PC-3 (cell line): ENCODE results near the gene MATCAP1. TPM values are rescaled to one million over a fixed set of nuclear protein-coding genes. Genes with fewer than 3 reads are reported as not detected.

Experiments used
- ATAC-seq: fragments of 200-7000 bp; cut with Tn5 transposase; 2 replicates; pipeline ENCODE4 v1.9.1; 2020; ENCODE audit warnings: mild to moderate bottlenecking, moderate library complexity
- BruUV-seq: library from RNA; stranded (reverse); fragments of 400-500 nt; replicated peaks from 2 replicates; lab custom pipeline; 2021; lab: Mats Ljungman, UMichigan
- CTCF ChIA-PET: fragments of 300-600 bp; sonication (Branson Sonifier 250); formaldehyde crosslinking; loops from one replicate; lab custom pipeline; 2022; ENCODE audit warnings: antibody characterized with exemption; lab: Charles Lee
- POLR2A ChIA-PET: fragments of 300-600 bp; sonication (Branson Sonifier 250); formaldehyde crosslinking; loops from one replicate; lab custom pipeline; 2022; ENCODE audit warnings: antibody characterized with exemption; ENCODE audit not compliant: unreplicated experiment; lab: Charles Lee
- DNase-seq: peaks from one replicate; pipeline ENCODE4 v3.0.0-alpha.2; 2015
- H2AFZ ChIP-seq: fragments of 300-600 bp; sonication (generic); 2 replicates; pipeline ENCODE4 v1.6.0; 2016; ENCODE audit warnings: antibody characterized with exemption, low read length
- H3F3A ChIP-seq: fragments of 300-600 bp; sonication (generic); one replicate; pipeline ENCODE4 v1.6.0; 2017; ENCODE audit warnings: antibody characterized with exemption, low read length, control low read depth, mild to moderate bottlenecking; ENCODE audit not compliant: unreplicated experiment
- H3K27ac ChIP-seq: fragments of 300-600 bp; sonication (generic); 2 replicates; pipeline ENCODE4 v1.5.1; 2016; ENCODE audit warnings: mild to moderate bottlenecking, low read length
- H3K27me3 ChIP-seq: fragments of 300-600 bp; sonication (generic); 2 replicates; pipeline ENCODE4 v1.6.1; 2016; ENCODE audit warnings: low read length, mixed read lengths
- H3K36me3 ChIP-seq: fragments of 300-600 bp; sonication (generic); 2 replicates; pipeline ENCODE4 v1.6.1; 2016; ENCODE audit warnings: low read depth, mixed run types, low read length, mixed read lengths
- H3K4me1 ChIP-seq: fragments of 300-600 bp; sonication (generic); 2 replicates; pipeline ENCODE4 v1.5.1; 2016; ENCODE audit warnings: low read length; ENCODE audit not compliant: insufficient read depth
- H3K4me2 ChIP-seq: fragments of 300-600 bp; sonication (generic); 2 replicates; pipeline ENCODE4 v1.6.0; 2016; ENCODE audit warnings: low read length
- H3K4me3 ChIP-seq: fragments of 300-600 bp; sonication (generic); 2 replicates; pipeline ENCODE4 v1.5.1; 2016; ENCODE audit warnings: mild to moderate bottlenecking, low read length, mixed read lengths
- H3K79me2 ChIP-seq: fragments of 300-600 bp; sonication (generic); 2 replicates; pipeline ENCODE4 v1.6.1; 2017; ENCODE audit warnings: low read length, mixed read lengths
- H3K9ac ChIP-seq: fragments of 300-600 bp; sonication (generic); 2 replicates; pipeline ENCODE4 v1.6.0; 2016; ENCODE audit warnings: mild to moderate bottlenecking, low read length
- H3K9me2 ChIP-seq: fragments of 300-600 bp; sonication (generic); replicated peaks from 2 replicates; pipeline ENCODE4 v1.6.1; 2016; ENCODE audit warnings: mixed run types, low read length, mixed read lengths
- H3K9me3 ChIP-seq: fragments of 300-600 bp; sonication (generic); 2 replicates; pipeline ENCODE4 v1.6.1; 2016; ENCODE audit warnings: low read length, mixed read lengths
- H4K20me1 ChIP-seq: fragments of 300-600 bp; sonication (generic); 2 replicates; pipeline ENCODE4 v1.6.1; 2016; ENCODE audit warnings: low read length, mixed read lengths
- CTCF ChIP-seq: fragments of 300-600 bp; sonication (generic); conservative IDR thresholded peaks from 2 replicates; pipeline ENCODE4 v1.5.1; 2017; ENCODE audit warnings: antibody characterized with exemption, low read depth, mild to moderate bottlenecking, low read length
- EZH2 ChIP-seq: fragments of 300-600 bp; sonication (generic); IDR thresholded peaks from one replicate; pipeline ENCODE4 v1.6.1; 2017; ENCODE audit warnings: antibody characterized with exemption, mild to moderate bottlenecking, low read length; ENCODE audit not compliant: unreplicated experiment
- EZH2phosphoT487 ChIP-seq: fragments of 300-600 bp; sonication (generic); IDR thresholded peaks from 2 replicates; pipeline ENCODE4 v1.6.1; 2018; ENCODE audit warnings: mild to moderate bottlenecking, antibody characterized with exemption, low read length, borderline replicate concordance
- intact Hi-C: fragments of 100-400 bp; cut with micrococcal nuclease; formaldehyde crosslinking; loops from 2 replicates; pipeline ENCODE4 v1.9.0; 2023
- total RNA-seq: library from RNA; depleted of rRNA; stranded (reverse); fragments of >200 nt; gene quantifications from 2 replicates; pipeline ENCODE4 v1.2.3, GENCODE V29; 2014

MATCAP1 gene
- total RNA-seq, 1 experiment from 2014 or later, result 29.6 TPM

DNA sequence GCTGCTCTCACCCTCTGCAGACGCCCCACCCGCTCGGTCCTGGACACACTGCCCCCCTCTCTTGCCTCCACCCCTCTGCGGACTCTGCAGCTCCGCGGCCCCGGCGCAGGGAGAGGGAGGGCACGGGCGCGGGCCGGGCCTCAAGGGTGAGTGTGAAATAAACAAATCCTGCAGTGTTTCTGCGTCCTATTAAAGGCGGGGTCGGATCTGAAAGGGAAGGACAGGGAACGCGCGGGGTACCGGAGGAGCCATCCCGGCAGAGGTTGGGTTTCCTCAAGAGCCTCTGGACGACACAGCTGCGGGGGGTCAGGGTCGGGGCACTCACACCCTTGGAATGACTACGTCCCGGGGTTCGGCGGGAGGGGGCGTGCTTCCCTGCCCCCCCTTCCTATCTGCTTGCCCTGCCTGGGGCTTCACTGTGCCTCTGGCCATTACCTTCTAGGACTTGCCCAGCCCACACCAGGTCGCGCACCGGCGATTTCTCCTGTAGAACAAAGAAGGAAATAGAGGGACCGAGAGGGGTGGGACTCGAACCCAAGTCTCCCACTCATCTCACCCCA, 19.7 kb downstream of the MATCAP1 start:
- Histone ChIP-seq H3K4me3 (no peak overlapping the region), H3K9me3 (no peaks in the 10 kb centered on the region), H3K27me3 (no peaks in the 10 kb centered on the region), H2AFZ (no peak overlapping the region), H3K36me3 (no peaks in the 10 kb centered on the region), H3K79me2 (no peaks in the 10 kb centered on the region), H3F3A (no peaks in the 10 kb centered on the region), H4K20me1 (no peaks in the 10 kb centered on the region), H3K9me2 (no peaks in the 10 kb centered on the region), H3K4me2 (no peak overlapping the region), H3K9ac (no peak overlapping the region), H3K4me1 (peaks cover 9% of the 10 kb centered on the region), H3K27ac (no peak overlapping the region)
- POLR2A ChIA-PET, result no interaction called here
- intact Hi-C loops, result loop anchor here (5.0 kb wide), 1 partner anchor 147 kb away; no protein-coding TSS in a partner anchor
- ATAC-seq (no peak), DNase-seq (no peak)
- TF ChIP-seq CTCF (no peak), EZH2phosphoT487 (no peak), EZH2 (no peak)
- no TSS peak for BruUV-seq
- CTCF ChIA-PET, result no interaction called here

GRCh38 chr16:67163164-67163998, 20.4 kb downstream of the MATCAP1 start:
- no peaks in the 10 kb centered on the region for H3K79me2 ChIP-seq
- TF ChIP-seq EZH2phosphoT487, result no peak
- no peak for TF ChIP-seq EZH2
- no peak for TF ChIP-seq CTCF
- intact Hi-C loops, result loop anchor here (5.0 kb wide), 1 partner anchor 146 kb away; no protein-coding TSS in a partner anchor
- no peaks in the 10 kb centered on the region for H3K27me3 ChIP-seq
- no peak overlapping the region for H2AFZ ChIP-seq
- H3K36me3 ChIP-seq, result no peaks in the 10 kb centered on the region
- DNase-seq (no peak), ATAC-seq (no peak)
- no peak overlapping the region for H3K4me2 ChIP-seq
- H3K4me3 ChIP-seq, result no peak overlapping the region
- no peaks in the 10 kb centered on the region for H3F3A ChIP-seq
- H3K27ac ChIP-seq, result no peak overlapping the region
- CTCF ChIA-PET, result no interaction called here
- H3K4me1 ChIP-seq, result peaks cover 16% of the 10 kb centered on the region
- no peaks in the 10 kb centered on the region for H3K9me2 ChIP-seq
- H3K9ac ChIP-seq, result no peak overlapping the region
- POLR2A ChIA-PET, result no interaction called here
- no peaks in the 10 kb centered on the region for H3K9me3 ChIP-seq
- H4K20me1 ChIP-seq, result no peaks in the 10 kb centered on the region
- BruUV-seq, result no TSS peak
